22Rv1 (cell line): ENCODE data around the gene SMYD2.

Source experiments
- H3K27ac ChIP-seq: fragments of 450-650 bp; 2 replicates; pipeline ENCODE4 v1.5.1; 2017
- CTCF ChIP-seq: fragments of 450-650 bp; IDR thresholded peaks from 2 replicates; pipeline ENCODE4 v1.5.1; 2017; ENCODE audit warnings: mild to moderate bottlenecking
- ZFX ChIP-seq: fragments of 450-650 bp; IDR thresholded peaks from 2 replicates; pipeline ENCODE4 v1.6.1; 2017; ENCODE audit warnings: antibody characterized with exemption, borderline replicate concordance

Gene SMYD2

DNA sequence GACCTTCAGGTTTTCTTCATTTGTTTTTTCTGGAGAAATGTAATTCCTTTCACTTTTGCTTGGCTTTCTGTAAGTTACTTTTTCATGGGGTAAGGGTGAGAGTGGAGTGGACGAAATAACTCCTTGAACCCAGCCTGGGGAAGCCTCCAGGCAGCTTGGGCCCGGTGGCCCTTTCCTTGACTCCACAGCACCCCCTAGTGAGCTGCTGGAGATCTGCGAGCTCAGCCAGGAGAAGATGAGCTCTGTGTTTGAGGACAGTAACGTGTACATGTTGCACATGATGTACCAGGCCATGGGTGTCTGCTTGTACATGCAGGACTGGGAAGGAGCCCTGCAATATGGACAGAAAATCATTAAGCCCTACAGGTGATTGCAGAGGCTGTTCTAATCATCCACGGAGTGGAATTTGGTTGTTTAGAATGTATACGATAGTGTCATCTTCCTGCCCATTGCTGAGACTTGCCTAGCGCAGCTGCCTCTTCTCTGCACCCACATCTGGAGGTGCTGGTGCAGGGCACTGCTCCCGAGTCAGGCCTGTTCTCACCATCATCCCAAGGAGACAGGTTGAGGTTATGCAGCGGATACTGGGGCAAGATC, 51.0 kb downstream of the SMYD2 start:
- TF ChIP-seq CTCF (peak; percentile 98), ZFX (no peak)
- H3K27ac ChIP-seq, result no peak overlapping the region

GRCh38 chr1:214332946-214333798, 52.2 kb downstream of the SMYD2 start:
- H3K27ac ChIP-seq, result no peak overlapping the region

GRCh38 chr1:214335567-214335966, 54.6 kb downstream of the SMYD2 start:
- no peak for TF ChIP-seq ZFX
- TF ChIP-seq CTCF, result no peak
- H3K27ac ChIP-seq, result no peak overlapping the region

More at GRCh38 chr1:214332946-214333798, 52.2 kb downstream of the SMYD2 start:
- no peak for TF ChIP-seq ZFX
- TF ChIP-seq CTCF, result peak; percentile 97

- H3K27ac ChIP-seq, result no peak overlapping the region
These were observed 56.1 kb downstream of the SMYD2 start for GRCh38 chr1:214337015-214337414.

DNA sequence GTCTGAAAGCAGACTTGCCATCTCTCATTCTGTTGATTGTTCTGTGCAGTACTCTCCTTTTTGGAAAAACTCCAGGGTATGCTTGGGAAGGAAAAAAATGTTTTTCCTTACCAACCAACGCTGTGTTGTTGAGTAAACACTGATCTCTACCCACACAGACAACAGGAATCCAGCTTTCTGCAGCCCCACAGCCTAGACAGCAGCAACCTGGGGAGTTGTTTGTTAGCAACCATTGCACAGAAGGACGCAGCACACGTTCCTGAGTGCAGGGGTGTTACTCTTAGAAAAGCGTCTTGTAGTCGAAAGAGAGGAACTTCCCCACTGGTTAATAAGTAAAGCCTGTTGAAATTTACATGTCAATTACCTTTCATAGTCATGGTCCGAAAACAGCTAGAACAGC, 56.6 kb downstream of the SMYD2 start:
- TF ChIP-seq CTCF, result no peak
- no peak for TF ChIP-seq ZFX
- no peak overlapping the region for H3K27ac ChIP-seq

More at GRCh38 chr1:214337015-214337414, 56.1 kb downstream of the SMYD2 start:
- no peak for TF ChIP-seq ZFX
- TF ChIP-seq CTCF, result no peak

GRCh38 chr1:214338212-214338611, 57.3 kb downstream of the SMYD2 start:
- no peak overlapping the region for H3K27ac ChIP-seq
- TF ChIP-seq CTCF (no peak), ZFX (no peak)

DNA sequence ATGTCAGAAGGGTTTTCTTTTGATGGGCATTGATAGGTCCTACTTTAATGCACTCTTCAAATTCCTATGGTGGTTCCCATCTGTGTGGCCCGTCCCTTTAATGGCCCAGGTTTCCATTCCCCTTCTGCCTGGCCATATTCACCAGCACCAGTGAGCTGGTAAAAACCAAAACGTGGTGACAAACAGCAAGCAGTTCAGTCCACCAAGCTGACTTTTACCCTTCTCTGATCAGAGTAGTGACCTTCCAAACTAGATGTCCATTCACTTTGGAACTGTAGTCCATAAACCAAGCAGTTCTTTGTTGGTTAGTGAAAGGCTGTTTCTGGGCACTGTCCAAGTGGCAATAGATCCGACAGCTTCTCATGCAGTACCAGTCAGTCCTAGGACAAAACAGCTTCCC, 60.5 kb downstream of the SMYD2 start:
- TF ChIP-seq ZFX (no peak), CTCF (no peak)
- no peak overlapping the region for H3K27ac ChIP-seq
